Body of pancreas (tissue), 4 donors: ENCODE results near the gene ZBED1. TPM values are rescaled to one million over a fixed set of nuclear protein-coding genes. Genes with fewer than 3 reads are reported as not detected.
A peak's percentile ranks its signal among the peaks of the same experiment; 100 is the strongest.
"Not testable (repeated sequence)": the region's sequence is repeated elsewhere in the genome, so short reads cannot be mapped to it uniquely, and the experiment has no call there.

Experiments
- ATAC-seq: fragments of 150-250 bp; one replicate; pipeline ENCODE4 v1.9.1; 2016
- DNase-seq, 4 donors: peaks; one replicate each; pipeline ENCODE4 v3.0.0-alpha.2; 2019
- H3K27ac ChIP-seq, 4 donors: fragments of 200-600 bp; sonication (generic); 1 replicate in 3 of 4; 2 replicates in 1 of 4; pipeline versions ENCODE4 v1.5.1 to v1.6.1; 2016 to 2019; ENCODE audit warnings: mild to moderate bottlenecking in 1 of 4, mixed read lengths in 1 of 4, moderate library complexity in 1 of 4
- H3K27me3 ChIP-seq, 2 donors: fragments of 200-600 bp; sonication (generic); one replicate each; pipeline ENCODE4 v1.6.0; 2016; ENCODE audit warnings: mild to moderate bottlenecking in 1 of 2
- H3K36me3 ChIP-seq, 2 donors: fragments of 200-600 bp; sonication (generic); replicated peaks in 1 of 2; 2 replicates each; pipeline ENCODE4 v1.5.1; 2016; ENCODE audit warnings: low read depth in 2 of 2; ENCODE audit not compliant: insufficient read depth in 1 of 2
- H3K4me1 ChIP-seq: fragments of 200-600 bp; sonication (generic); one replicate; pipeline ENCODE4 v1.6.0; 2016
- H3K4me3 ChIP-seq, 2 donors: fragments of 200-600 bp; sonication (generic); 1 replicate in 1 of 2; 2 replicates in 1 of 2; pipeline ENCODE4 v1.5.1; 2016 to 2019
- H3K9me3 ChIP-seq, 3 donors: fragments of 200-600 bp; sonication (generic); 1 replicate in 2 of 3; 2 replicates in 1 of 3; pipeline ENCODE4 v1.5.1; 2016
- POLR2A ChIP-seq, 3 donors: fragments of 450-650 bp; IDR thresholded peaks; one replicate each; pipeline ENCODE4 v1.6.1; 2016; ENCODE audit warnings: antibody characterized with exemption in 3 of 3, mild to moderate bottlenecking in 2 of 3
- WGBS, 2 donors: methylation state at CpG; one replicate each; pipeline ENCODE4 v1.1.5; 2017; 5-methylcytosine and 5-hydroxymethylcytosine counted together
- intact Hi-C: fragments of 100-400 bp; cut with DNase I; formaldehyde crosslinking; loops from one replicate; pipeline ENCODE4 v1.15.1; 2023
- total RNA-seq, 2 donors: library from RNA; depleted of rRNA; stranded (reverse); fragments of >200 nt; gene quantifications; one replicate each; pipeline ENCODE4 v1.1.0, GENCODE V29; 2016
- TF ChIP-seq, protein P1 (sequence below), 7 experiments: fragments of 450-650 bp in 4 of 7; fragments of 200-600 bp in 3 of 7; sonication (generic) in 3 of 7; IDR thresholded peaks; one replicate each; pipeline ENCODE4 v1.5.1; 2016 to 2019; ENCODE audit warnings: antibody characterized with exemption in 7 of 7

Gene ZBED1
- total RNA-seq, 2 donors from 2014 or later: 35.5 to 39.2 TPM

DNA sequence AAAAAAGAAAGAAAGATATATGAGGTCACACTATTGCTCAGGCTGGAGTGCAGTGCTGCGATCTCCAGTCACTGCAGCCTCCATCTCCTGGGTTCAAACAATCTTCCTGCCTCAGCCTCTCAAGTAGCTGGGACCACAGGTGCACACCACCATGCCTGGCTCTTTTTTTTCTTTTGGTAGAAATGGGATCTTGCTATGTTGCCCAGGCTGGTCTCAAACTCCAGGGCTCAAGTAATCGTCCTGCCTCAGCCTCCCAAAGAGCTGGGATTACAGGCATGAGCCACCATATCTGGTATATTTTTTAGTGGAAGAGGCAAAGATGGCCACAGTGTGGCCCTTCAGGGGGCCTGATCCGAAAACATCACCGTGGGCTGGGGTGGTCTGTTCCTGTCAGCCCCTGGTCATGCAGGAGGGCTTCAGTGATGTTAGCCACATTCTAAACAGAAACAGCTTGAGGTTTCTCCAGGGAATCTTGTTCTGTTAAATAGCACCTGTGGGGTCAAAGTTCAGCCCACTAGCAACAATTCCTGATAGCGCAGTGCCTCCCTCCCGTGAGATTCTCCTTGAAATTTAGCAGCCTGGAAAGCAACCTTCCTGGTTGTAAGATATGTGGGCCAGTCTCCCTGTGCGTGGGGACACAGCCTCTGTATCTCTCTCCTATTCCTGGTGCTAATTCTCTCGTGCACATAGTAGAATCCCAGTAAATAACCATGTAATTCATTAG lies 7.3 kb upstream of the ZBED1 start:
- Histone ChIP-seq H3K9me3 (no peaks in the 10 kb centered on the region), H3K27ac (no peak overlapping the region), H3K4me3 (no peak overlapping the region), H3K4me1 (peaks cover 10% of the 10 kb centered on the region), H3K27me3 (no peaks in the 10 kb centered on the region), H3K36me3 (no peaks in the 10 kb centered on the region)
- intact Hi-C loops: no loop called here
- DNase-seq: peak in 2 of 4 donors; percentile 53 to 63
- TF ChIP-seq, protein P1, sequence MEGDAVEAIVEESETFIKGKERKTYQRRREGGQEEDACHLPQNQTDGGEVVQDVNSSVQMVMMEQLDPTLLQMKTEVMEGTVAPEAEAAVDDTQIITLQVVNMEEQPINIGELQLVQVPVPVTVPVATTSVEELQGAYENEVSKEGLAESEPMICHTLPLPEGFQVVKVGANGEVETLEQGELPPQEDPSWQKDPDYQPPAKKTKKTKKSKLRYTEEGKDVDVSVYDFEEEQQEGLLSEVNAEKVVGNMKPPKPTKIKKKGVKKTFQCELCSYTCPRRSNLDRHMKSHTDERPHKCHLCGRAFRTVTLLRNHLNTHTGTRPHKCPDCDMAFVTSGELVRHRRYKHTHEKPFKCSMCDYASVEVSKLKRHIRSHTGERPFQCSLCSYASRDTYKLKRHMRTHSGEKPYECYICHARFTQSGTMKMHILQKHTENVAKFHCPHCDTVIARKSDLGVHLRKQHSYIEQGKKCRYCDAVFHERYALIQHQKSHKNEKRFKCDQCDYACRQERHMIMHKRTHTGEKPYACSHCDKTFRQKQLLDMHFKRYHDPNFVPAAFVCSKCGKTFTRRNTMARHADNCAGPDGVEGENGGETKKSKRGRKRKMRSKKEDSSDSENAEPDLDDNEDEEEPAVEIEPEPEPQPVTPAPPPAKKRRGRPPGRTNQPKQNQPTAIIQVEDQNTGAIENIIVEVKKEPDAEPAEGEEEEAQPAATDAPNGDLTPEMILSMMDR (IDR thresholded peaks at IDR 0.05): peak in 1 of 7 experiments; percentile 36
- no peak for TF ChIP-seq POLR2A (IDR thresholded peaks at IDR 0.05)
- ATAC-seq: peak; percentile 27
- WGBS, 2 donors: 48 to 55% methylated on average over 8 of the region's 8 CpGs

GRCh38 chrX:2507196-2507595 lies 6.4 kb upstream of the ZBED1 start:
- no peak overlapping the region for H3K4me3 ChIP-seq
- TF ChIP-seq, protein P1 (IDR thresholded peaks at IDR 0.05): no peak
- TF ChIP-seq POLR2A (IDR thresholded peaks at IDR 0.05): no peak
- no peak overlapping the region for H3K27ac ChIP-seq
- WGBS, 2 donors: 82 to 97% methylated on average over 3 of the region's 3 CpGs
- intact Hi-C loops: no loop called here
- H3K4me1 ChIP-seq: peaks cover 10% of the 10 kb centered on the region
- DNase-seq (no peak), ATAC-seq (no peak)
- H3K36me3 ChIP-seq: no peaks in the 10 kb centered on the region
- no peaks in the 10 kb centered on the region for H3K9me3 ChIP-seq
- no peaks in the 10 kb centered on the region for H3K27me3 ChIP-seq

- H3K36me3 ChIP-seq, H3K27ac ChIP-seq, H3K4me3 ChIP-seq, DNase-seq, H3K4me1 ChIP-seq, ATAC-seq, H3K9me3 ChIP-seq, H3K27me3 ChIP-seq, intact Hi-C loops: not testable (repeated sequence)
- WGBS, 2 donors: 73 to 76% methylated on average over 8 of the region's 8 CpGs
Measured at GRCh38 chrX:2505341-2505740, 4.6 kb upstream of the ZBED1 start.

DNA sequence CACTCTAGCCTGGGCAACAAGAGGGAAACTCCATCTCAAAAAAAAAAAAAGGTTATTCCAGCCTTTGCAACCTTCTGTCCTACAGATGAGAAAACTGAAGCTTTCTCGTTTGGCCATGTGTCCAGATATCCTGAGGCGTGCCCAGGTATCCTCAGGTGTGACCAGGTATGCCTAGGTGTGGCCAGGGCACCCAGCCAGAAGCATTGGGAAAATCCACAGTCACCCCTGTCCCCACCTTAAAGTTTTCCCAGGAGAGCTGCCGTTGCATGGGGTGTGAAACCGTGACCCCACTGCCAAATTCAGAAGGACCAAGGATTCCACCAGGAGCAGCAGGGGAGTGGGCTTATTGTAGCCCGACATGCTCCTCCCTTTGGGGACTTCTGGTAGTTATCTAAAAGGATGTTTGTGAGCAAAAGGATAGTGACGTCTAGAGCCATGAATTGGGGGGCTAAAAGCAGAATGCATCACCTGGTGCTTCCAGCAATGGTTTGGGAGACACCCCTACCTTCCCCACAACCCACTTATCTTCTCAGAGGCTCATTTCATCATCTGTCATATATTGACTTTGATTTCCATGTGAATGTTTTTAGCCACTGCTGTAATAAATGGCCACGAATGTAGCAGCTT lies 4.0 kb upstream of the ZBED1 start:
- 50 to 73% methylated on average over 5 to 7 of the region's 7 CpGs for WGBS, 2 donors
- ATAC-seq: no peak
- intact Hi-C loops: no loop called here
- H3K9me3 ChIP-seq: no peaks in the 10 kb centered on the region
- H3K4me3 ChIP-seq: no peak overlapping the region
- TF ChIP-seq, protein P1 (IDR thresholded peaks at IDR 0.05): no peak
- TF ChIP-seq POLR2A (IDR thresholded peaks at IDR 0.05): no peak
- no peak overlapping the region for H3K27ac ChIP-seq
- no peaks in the 10 kb centered on the region for H3K36me3 ChIP-seq
- H3K4me1 ChIP-seq: peaks cover 10% of the 10 kb centered on the region
- H3K27me3 ChIP-seq: no peaks in the 10 kb centered on the region
- DNase-seq: no peak

DNA sequence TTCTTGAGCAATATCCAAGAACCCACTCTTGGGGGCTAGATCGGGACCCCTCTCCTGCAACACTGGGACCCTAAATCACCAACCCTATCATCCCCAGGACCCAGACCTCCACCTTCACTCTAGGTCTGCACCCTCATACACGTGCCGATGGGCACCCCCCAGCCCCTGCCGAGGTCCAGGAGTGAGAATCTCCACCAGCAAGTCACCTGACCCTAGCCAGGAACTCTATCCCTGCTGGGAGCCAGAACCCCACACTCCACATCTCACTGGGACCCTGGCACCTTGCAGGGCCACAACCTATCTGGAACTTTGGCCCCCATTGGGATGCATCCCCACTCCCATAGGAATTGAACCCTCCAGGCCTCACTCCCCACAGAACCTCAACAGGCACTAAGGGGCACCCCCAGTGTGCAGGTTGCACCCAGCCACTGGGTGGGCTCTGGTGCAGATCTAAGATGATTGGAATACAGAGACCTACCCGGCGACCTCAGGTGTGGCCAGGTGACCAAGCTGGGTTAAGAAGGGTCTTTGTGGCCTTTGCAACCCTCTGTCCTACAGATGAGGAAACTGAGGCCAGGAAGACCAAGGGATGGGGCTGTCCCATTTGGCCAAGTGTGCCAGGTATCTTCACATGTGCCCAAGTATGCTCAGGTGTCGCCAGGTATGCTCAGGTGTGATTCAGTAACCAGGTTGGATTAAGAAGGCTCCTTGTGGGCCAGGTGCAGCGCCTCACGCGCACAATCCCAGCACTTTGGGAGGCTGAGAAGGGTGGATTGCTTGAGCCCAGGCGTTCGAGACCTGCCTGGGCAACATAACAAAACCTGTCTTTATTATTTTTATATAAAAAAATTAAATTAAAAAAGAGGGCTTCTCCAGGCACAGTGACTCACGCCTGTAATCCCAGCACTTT lies 3.1 kb upstream of the ZBED1 start:
- no peak for TF ChIP-seq POLR2A (IDR thresholded peaks at IDR 0.05)
- H3K9me3 ChIP-seq: no peaks in the 10 kb centered on the region
- ATAC-seq (no peak), DNase-seq (no peak)
- H3K27ac ChIP-seq: no peak overlapping the region
- H3K4me3 ChIP-seq: no peak overlapping the region
- WGBS, 2 donors: 84 to 89% methylated on average over 13 of the region's 13 CpGs
- H3K36me3 ChIP-seq: no peaks in the 10 kb centered on the region
- intact Hi-C loops: no loop called here
- H3K27me3 ChIP-seq: no peaks in the 10 kb centered on the region
- H3K4me1 ChIP-seq: peaks cover 20% of the 10 kb centered on the region
